H9 (cell line): ENCODE measurements around the gene CDCP2. TPM values are rescaled to one million over a fixed set of nuclear protein-coding genes. Genes with fewer than 3 reads are reported as not detected.

Experiments used
- DNase-seq: peaks from one replicate; pipeline ENCODE4 v3.0.0-alpha.2; 2017
- H2AFZ ChIP-seq: one replicate; pipeline ENCODE4 v1.6.1; 2013; ENCODE audit warnings: mild to moderate bottlenecking, low read length, control low read depth, moderate library complexity
- H2AK5ac ChIP-seq: 2 replicates; pipeline ENCODE4 v1.6.1; 2013; ENCODE audit warnings: low read length, control low read depth, mixed read lengths; ENCODE audit not compliant: insufficient read length
- H2BK120ac ChIP-seq: one replicate; pipeline ENCODE4 v1.6.1; 2013; ENCODE audit warnings: low read depth, mild to moderate bottlenecking, low read length, control low read depth, inconsistent platforms; ENCODE audit not compliant: poor library complexity, severe bottlenecking
- H2BK12ac ChIP-seq: 2 replicates; pipeline ENCODE4 v1.6.1; 2013; ENCODE audit warnings: low read length, control low read depth, mixed read lengths, low read depth; ENCODE audit not compliant: insufficient read length
- H2BK15ac ChIP-seq: 2 replicates; pipeline ENCODE4 v1.6.1; 2013; ENCODE audit warnings: low read depth, low read length, control low read depth
- H2BK20ac ChIP-seq: one replicate; pipeline ENCODE4 v1.6.1; 2013; ENCODE audit warnings: low read depth, mild to moderate bottlenecking, low read length, control low read depth, inconsistent platforms; ENCODE audit not compliant: poor library complexity, severe bottlenecking
- H2BK5ac ChIP-seq: 2 replicates; pipeline ENCODE4 v1.6.1; 2013; ENCODE audit warnings: low read length, control low read depth, mixed read lengths; ENCODE audit not compliant: insufficient read length
- H3K14ac ChIP-seq: 2 replicates; pipeline ENCODE4 v1.6.1; 2013; ENCODE audit warnings: low read length, control low read depth; ENCODE audit not compliant: insufficient read depth
- H3K18ac ChIP-seq: 2 replicates; pipeline ENCODE4 v1.6.1; 2013; ENCODE audit warnings: low read depth, mild to moderate bottlenecking, mixed read lengths, low read length, control low read depth; ENCODE audit not compliant: insufficient read length
- H3K23ac ChIP-seq: 2 replicates; pipeline ENCODE4 v1.6.1; 2013; ENCODE audit warnings: low read length, control low read depth, mixed read lengths, low read depth; ENCODE audit not compliant: insufficient read length
- H3K23me2 ChIP-seq: 2 replicates; pipeline ENCODE4 v1.6.1; 2013; ENCODE audit warnings: low read depth, mild to moderate bottlenecking, mixed read lengths, low read length, control low read depth; ENCODE audit not compliant: insufficient read length, poor library complexity, severe bottlenecking
- H3K27ac ChIP-seq: 2 replicates; pipeline ENCODE4 v1.5.1; 2013; ENCODE audit warnings: low read length, control low read depth, mixed read lengths, low read depth; ENCODE audit not compliant: insufficient read length
- H3K27me3 ChIP-seq: 2 replicates; pipeline ENCODE4 v1.6.1; 2013; ENCODE audit warnings: low read length, control low read depth, inconsistent platforms; ENCODE audit not compliant: insufficient read depth
- H3K4ac ChIP-seq: 2 replicates; pipeline ENCODE4 v1.6.1; 2013; ENCODE audit warnings: low read depth, mild to moderate bottlenecking, control low read depth, inconsistent platforms, low read length, moderate library complexity
- H3K4me1 ChIP-seq: 2 replicates; pipeline ENCODE4 v1.6.1; 2013; ENCODE audit warnings: low read length, control low read depth, inconsistent platforms; ENCODE audit not compliant: insufficient read depth
- H3K4me2 ChIP-seq: 2 replicates; pipeline ENCODE4 v1.6.1; 2013; ENCODE audit warnings: low read length, control low read depth, mixed read lengths; ENCODE audit not compliant: insufficient read length, insufficient read depth
- H3K56ac ChIP-seq: 2 replicates; pipeline ENCODE4 v1.6.1; 2013; ENCODE audit warnings: low read depth, mild to moderate bottlenecking, mixed read lengths, low read length, control low read depth; ENCODE audit not compliant: insufficient read length
- H3K79me1 ChIP-seq: 2 replicates; pipeline ENCODE4 v1.6.1; 2013; ENCODE audit warnings: low read depth, mild to moderate bottlenecking, moderate library complexity, low read length, control low read depth, inconsistent platforms; ENCODE audit not compliant: insufficient read depth, poor library complexity, severe bottlenecking
- H3K79me2 ChIP-seq: 2 replicates; pipeline ENCODE4 v1.6.1; 2013; ENCODE audit warnings: low read length, control low read depth, inconsistent platforms; ENCODE audit not compliant: insufficient read depth
- H3K9ac ChIP-seq: 2 replicates; pipeline ENCODE4 v1.6.1; 2013; ENCODE audit warnings: low read length, control low read depth, mixed read lengths; ENCODE audit not compliant: insufficient read length; ENCODE audit errors: extremely low read depth
- H3K9me3 ChIP-seq: one replicate; pipeline ENCODE4 v1.6.1; 2013; ENCODE audit warnings: low read depth, low read length, inconsistent platforms; ENCODE audit not compliant: control insufficient read depth
- H3T11ph ChIP-seq: one replicate; pipeline ENCODE4 v1.6.1; 2013; ENCODE audit warnings: mild to moderate bottlenecking, low read length, control low read depth, inconsistent platforms
- H4K20me1 ChIP-seq: one replicate; pipeline ENCODE4 v1.6.1; 2013; ENCODE audit not compliant: control insufficient read depth, insufficient read length, insufficient read depth
- H4K5ac ChIP-seq: 2 replicates; pipeline ENCODE4 v1.6.1; 2013; ENCODE audit warnings: low read depth, mild to moderate bottlenecking, mixed read lengths, low read length, control low read depth; ENCODE audit not compliant: insufficient read length
- H4K8ac ChIP-seq: replicated peaks from 2 replicates; pipeline ENCODE4 v1.6.1; 2013; ENCODE audit warnings: low read length, control low read depth, mixed read lengths, low read depth; ENCODE audit not compliant: insufficient read length
- H4K91ac ChIP-seq: 2 replicates; pipeline ENCODE4 v1.6.1; 2013; ENCODE audit warnings: low read depth, mild to moderate bottlenecking, moderate library complexity, mixed read lengths, low read length, control low read depth; ENCODE audit not compliant: insufficient read length
- H3K27ac Mint-ChIP-seq, 3 experiments: 2 replicates in 2 of 3; 3 replicates in 1 of 3; pipeline ENCODE4 v1.8.0; 2020 to 2021; ENCODE audit warnings: mixed read lengths in 3 of 3, mild to moderate bottlenecking in 1 of 3, moderate library complexity in 1 of 3
- H3K27me3 Mint-ChIP-seq: 2 replicates; pipeline ENCODE4 v1.8.0; 2021; ENCODE audit warnings: low read depth, mild to moderate bottlenecking, moderate library complexity, mixed read lengths
- H3K36me3 Mint-ChIP-seq, 3 experiments: 2 replicates in 2 of 3; 3 replicates in 1 of 3; pipeline ENCODE4 v1.8.0; 2020 to 2021; ENCODE audit warnings: low read depth in 3 of 3, mixed read lengths in 3 of 3; ENCODE audit not compliant: insufficient read depth in 1 of 3
- H3K4me1 Mint-ChIP-seq, 2 experiments: 2 replicates each; pipeline ENCODE4 v1.8.0; 2020; ENCODE audit warnings: mixed read lengths in 2 of 2
- H3K4me3 Mint-ChIP-seq, 2 experiments: 2 replicates in 1 of 2; 3 replicates in 1 of 2; pipeline ENCODE4 v1.8.0; 2020 to 2021; ENCODE audit warnings: mild to moderate bottlenecking in 2 of 2, mixed read lengths in 2 of 2, moderate library complexity in 1 of 2
- H3K9me3 Mint-ChIP-seq, 2 experiments: 2 replicates in 1 of 2; 3 replicates in 1 of 2; pipeline ENCODE4 v1.8.0; 2020; ENCODE audit warnings: mild to moderate bottlenecking in 2 of 2, mixed read lengths in 2 of 2, moderate library complexity in 1 of 2
- WGBS: extraction: QIAGEN DNeasy Blood & Tissue Kit; methylation state at CpG from one replicate; pipeline ENCODE4 v1.1.7; 2013; ENCODE audit warnings: missing lambda C conversion rate, low lambda C conversion rate, mixed read lengths; ENCODE audit not compliant: insufficient read length; ENCODE audit errors: extremely low coverage; 5-methylcytosine and 5-hydroxymethylcytosine counted together
- total RNA-seq: library from RNA; stranded (reverse); gene quantifications from 2 replicates; pipeline ENCODE4 v1.2.1, GENCODE V29; 2021
- TF ChIP-seq, protein P1 (sequence below): fragments of 200-600 bp; sonication (generic); conservative IDR thresholded peaks from 3 replicates; pipeline ENCODE4 v1.8.0; 2021; ENCODE audit warnings: antibody characterized with exemption, mild to moderate bottlenecking

CDCP2 gene
- total RNA-seq, 1 experiment from 2014 or later = not detected

GRCh38 chr1:54161495-54162168 lies 8.8 kb upstream of the CDCP2 start:
- no peak overlapping the region for H2BK5ac ChIP-seq
- no peak overlapping the region for H3K14ac ChIP-seq
- no peak overlapping the region for H4K5ac ChIP-seq
- Mint-ChIP-seq H3K27ac (peak overlapping the region in 1 of 3 experiments; percentile 66; a peak in 1 of 7 replicates), H3K4me1 (peaks cover 0 to 8% of the 10 kb centered on the region in 2 experiments; a peak in 2 of 4 replicates), H3K27me3 (peaks cover 11% of the 10 kb centered on the region), H3K4me3 (no peak overlapping the region), H3K9me3 (no peaks in the 10 kb centered on the region), H3K36me3 (no peaks in the 10 kb centered on the region)
- no peak overlapping the region for H3K23ac ChIP-seq
- H2AK5ac ChIP-seq = no peak overlapping the region
- H2BK120ac ChIP-seq = no peak overlapping the region
- H3K79me2 ChIP-seq = no peaks in the 10 kb centered on the region
- H3K9ac ChIP-seq = no peak overlapping the region
- H2BK15ac ChIP-seq = no peak overlapping the region
- no peak overlapping the region for H3K27ac ChIP-seq
- H4K8ac ChIP-seq = no peak overlapping the region
- H3K4me2 ChIP-seq = no peak overlapping the region
- no peak overlapping the region for H3K56ac ChIP-seq
- no CpG with 5 or more reads among the region's 6 CpGs for WGBS
- no peaks in the 10 kb centered on the region for H3K4me1 ChIP-seq
- no peak overlapping the region for H4K91ac ChIP-seq
- H3K23me2 ChIP-seq = no peaks in the 10 kb centered on the region
- H3K9me3 ChIP-seq = no peaks in the 10 kb centered on the region
- no peak overlapping the region for H2AFZ ChIP-seq
- H3T11ph ChIP-seq = no peak overlapping the region
- no peak overlapping the region for H2BK12ac ChIP-seq
- no peak for DNase-seq
- no peaks in the 10 kb centered on the region for H4K20me1 ChIP-seq
- no peaks in the 10 kb centered on the region for H3K27me3 ChIP-seq
- H3K18ac ChIP-seq = no peak overlapping the region
- no peak overlapping the region for H2BK20ac ChIP-seq
- TF ChIP-seq, protein P1, sequence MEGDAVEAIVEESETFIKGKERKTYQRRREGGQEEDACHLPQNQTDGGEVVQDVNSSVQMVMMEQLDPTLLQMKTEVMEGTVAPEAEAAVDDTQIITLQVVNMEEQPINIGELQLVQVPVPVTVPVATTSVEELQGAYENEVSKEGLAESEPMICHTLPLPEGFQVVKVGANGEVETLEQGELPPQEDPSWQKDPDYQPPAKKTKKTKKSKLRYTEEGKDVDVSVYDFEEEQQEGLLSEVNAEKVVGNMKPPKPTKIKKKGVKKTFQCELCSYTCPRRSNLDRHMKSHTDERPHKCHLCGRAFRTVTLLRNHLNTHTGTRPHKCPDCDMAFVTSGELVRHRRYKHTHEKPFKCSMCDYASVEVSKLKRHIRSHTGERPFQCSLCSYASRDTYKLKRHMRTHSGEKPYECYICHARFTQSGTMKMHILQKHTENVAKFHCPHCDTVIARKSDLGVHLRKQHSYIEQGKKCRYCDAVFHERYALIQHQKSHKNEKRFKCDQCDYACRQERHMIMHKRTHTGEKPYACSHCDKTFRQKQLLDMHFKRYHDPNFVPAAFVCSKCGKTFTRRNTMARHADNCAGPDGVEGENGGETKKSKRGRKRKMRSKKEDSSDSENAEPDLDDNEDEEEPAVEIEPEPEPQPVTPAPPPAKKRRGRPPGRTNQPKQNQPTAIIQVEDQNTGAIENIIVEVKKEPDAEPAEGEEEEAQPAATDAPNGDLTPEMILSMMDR = no peak
- no peaks in the 10 kb centered on the region for H3K79me1 ChIP-seq
- H3K4ac ChIP-seq = no peak overlapping the region
